HG03066 (cell line): ENCODE results near the gene ADAMTS2.

ENCODE experiments used
- ATAC-seq: cut with Tn5 transposase; IDR thresholded peaks from one replicate; pipeline ENCODE4 v1.9.1; 2021; ENCODE audit warnings: low read depth; ENCODE audit not compliant: unreplicated experiment

Gene ADAMTS2

GRCh38 chr5:179259731-179260323, 85.4 kb downstream of the ADAMTS2 start:
- no peak for ATAC-seq

GRCh38 chr5:179258922-179259730, 86.1 kb downstream of the ADAMTS2 start:
- ATAC-seq, result no peak

- ATAC-seq, result no peak
Measured at GRCh38 chr5:179258001-179258921, 87.0 kb downstream of the ADAMTS2 start.

DNA sequence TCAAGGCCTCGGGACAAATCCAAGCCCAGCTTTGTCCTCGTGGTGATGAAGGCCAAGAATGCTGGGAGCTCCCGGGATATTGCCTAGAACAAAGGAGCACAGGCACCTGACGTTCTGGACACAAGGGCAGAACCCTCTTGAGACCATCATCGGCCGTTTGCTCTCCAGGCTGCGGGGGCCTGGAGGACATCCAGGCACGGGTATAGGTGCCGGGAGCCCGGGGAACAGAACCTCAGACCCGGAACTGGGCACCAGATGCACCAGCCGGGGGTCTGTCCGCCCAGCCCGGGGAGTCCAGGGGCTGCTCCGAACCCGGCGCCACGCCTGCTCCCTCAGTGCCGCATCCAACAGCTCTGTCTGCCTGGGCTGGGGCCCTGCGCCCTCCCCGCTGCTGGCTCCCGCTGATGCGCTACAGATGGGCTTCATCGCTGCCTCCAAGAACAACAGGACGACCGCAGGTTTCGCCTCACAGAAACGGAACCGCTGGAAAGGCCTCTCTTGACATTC, 88.0 kb downstream of the ADAMTS2 start:
- ATAC-seq, result no peak

- ATAC-seq, result no peak
Measured at GRCh38 chr5:179256328-179257175, 88.7 kb downstream of the ADAMTS2 start.

DNA sequence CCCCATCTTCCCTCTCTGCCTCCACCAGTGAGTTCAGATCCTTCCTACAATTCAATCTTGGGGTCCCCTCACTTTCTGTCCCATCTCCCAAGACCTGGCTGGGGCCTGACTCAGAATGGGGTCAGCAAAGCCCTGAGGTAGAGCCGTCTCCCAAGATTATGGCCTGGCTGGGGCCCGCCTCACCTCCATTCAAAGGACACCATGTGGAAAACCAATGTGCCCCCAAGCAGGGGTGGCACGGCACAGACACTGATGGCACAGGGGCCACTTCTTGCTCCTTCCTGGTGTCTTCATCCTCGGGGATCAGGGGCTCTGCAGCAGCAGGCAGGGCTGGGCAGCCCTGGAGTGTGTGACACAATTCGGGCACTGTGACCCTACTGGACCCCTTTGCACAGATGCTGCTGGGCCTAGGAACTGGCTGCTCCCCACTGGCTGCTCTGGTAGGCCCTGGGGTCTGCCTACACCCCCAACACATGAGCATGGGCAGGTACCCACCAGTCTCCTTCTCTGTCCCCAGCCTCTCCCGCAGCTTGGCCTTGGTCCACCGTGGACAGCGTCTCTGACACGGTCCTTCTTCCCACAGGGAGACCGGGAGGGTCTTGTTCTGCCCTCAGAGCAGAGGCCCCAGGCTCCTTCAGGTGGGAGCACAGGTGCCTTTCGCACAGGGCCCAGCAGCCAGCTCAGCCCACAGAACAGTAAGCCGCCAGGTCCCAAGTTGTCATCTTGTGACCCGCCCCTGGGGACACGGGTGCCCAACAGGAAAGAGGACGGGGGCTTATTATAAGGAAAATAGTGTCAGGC, 89.5 kb downstream of the ADAMTS2 start:
- ATAC-seq, result no peak

GRCh38 chr5:179254638-179255271, 90.5 kb downstream of the ADAMTS2 start:
- ATAC-seq, result no peak

- no peak for ATAC-seq
Measured at GRCh38 chr5:179253730-179254129, 91.5 kb downstream of the ADAMTS2 start.

DNA sequence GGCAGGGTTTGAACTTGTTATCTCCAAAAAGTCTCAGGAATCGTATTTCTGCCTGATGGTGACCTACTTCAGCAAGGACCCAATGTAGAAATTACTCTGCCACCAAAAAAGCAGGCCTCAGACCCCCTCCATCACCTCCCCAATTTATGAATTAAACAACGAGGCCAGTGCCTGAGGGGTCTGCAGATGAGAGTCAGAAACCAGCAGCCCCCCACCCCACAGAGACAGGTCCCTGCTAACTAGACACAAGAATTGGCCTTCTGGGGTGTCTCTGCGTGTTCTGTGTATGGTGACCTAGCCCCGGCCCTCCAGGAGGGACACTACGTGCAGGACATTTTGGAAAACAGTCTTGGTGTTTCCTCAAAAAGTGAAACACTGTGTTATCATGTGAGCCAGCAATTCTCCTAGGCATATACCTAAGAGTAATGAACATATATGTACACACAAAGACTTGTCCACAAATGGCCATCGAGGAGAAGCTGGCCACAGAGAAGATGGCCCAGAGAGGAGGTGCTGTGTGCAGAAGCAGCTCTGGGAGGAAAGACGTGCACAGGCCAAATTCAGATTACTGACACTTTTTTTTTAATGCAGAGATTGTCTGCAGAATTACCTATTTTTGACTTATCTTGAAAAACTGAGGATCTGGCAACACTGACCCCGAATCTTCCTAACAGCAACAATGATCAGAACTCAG, 93.8 kb downstream of the ADAMTS2 start:
- ATAC-seq, result no peak

- no peak for ATAC-seq
Measured at GRCh38 chr5:179250561-179251225, 94.6 kb downstream of the ADAMTS2 start.

- no peak for ATAC-seq
Measured at GRCh38 chr5:179246227-179246626, 99.0 kb downstream of the ADAMTS2 start.

DNA sequence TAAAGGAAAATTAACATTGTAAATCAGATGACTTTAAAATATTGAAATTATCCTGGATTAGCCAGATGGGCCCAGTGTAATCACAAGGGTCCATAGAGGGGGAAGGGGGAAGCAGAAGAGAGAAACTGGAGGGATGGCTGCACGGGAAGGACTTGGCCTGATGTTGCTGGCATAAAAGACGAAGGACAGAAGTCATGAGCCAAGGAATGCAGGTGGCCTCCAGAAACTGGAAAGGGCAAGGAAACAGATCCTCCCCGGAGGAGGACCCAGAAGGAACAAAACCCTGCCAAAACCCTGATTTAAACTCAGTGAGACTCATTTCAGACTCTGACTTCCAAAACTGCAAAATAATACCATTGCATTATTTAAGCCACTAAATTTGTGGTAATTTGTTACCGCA, 100.2 kb downstream of the ADAMTS2 start:
- ATAC-seq, result no peak

DNA sequence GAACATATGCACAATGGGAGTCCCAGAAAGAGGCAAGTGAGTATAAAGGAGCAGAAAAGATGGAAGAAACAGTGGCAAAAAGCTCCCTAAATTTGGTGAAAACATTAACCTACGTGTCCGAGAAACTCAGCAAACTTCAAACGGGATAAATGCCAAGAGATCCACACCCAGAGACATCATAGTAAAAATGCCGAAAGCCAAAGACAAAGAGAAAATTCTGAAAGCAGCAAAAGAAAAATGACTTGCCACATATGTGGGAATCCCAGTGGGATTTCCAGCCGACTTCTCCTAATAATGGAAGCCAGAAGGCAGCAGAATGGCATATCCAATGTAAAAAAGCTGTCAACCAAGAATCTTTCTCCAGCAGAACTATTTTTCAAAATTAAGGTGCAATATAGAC, 101.2 kb downstream of the ADAMTS2 start:
- no peak for ATAC-seq

DNA sequence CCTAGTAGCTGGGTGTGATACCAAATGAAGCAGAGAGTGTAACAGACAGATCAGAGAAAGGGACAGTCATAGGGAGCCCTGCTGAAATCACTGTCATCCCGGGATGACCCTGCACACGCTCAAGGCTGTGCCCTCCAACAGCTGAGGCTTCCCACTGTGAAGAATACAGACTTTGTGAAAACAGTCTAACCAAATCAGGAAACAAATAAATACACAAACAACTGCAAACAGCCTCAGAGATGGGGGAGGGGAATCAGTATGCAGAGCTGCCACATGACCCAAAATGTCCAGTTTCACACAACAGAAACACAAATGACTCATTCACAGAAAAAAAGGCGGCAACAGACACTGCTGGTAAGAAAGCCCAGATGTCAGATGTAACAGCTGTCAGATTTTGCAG, 101.9 kb downstream of the ADAMTS2 start:
- no peak for ATAC-seq

DNA sequence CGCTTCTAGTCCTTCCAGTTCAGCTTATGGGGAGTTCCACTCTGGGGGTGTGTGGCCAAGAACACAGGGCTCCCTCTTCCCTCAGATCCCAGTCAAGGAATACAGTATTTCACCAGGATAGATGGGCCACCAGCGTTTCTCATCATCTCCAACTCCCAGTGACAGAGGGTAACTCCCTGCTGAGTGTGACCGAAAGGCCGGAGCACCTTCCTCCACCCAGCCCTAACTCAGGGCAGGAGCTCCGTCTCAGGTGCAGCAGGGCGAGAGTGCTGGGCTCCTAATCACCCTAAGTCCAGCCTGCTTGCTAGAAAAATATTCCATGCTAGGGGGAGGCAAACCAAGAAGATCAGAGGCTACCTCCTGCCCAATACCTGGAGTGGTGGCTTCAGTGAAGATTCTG, 102.6 kb downstream of the ADAMTS2 start:
- ATAC-seq, result no peak

DNA sequence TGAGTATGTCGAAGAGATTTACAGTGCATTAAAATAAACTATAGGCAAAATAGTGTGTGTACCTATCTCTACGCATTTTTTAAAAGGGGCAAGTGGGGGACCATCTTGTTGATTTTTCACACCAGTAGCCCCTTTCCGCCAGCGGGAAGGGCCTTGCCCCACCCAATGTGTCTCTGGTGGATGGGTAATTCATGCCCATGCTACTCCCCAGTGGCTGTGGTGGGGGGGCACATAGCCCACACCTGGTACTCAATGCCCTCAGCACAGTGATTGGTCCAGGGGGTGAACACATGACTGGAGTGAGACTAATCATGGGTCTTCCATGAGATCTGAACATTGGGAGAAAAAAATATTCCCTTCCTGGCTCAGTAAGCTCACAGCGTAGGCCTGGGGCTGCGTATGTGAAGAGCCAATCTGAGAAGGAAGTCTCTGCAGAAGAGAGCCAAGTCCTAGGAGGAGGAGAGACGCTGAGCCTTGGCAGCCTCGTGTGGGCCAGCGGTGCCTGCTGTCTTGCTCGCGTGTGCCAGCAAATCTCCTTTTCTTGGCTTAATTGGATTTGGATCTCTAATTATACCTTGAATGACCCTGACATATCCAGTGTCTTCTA, 103.4 kb downstream of the ADAMTS2 start:
- no peak for ATAC-seq

GRCh38 chr5:179241175-179241574, 104.1 kb downstream of the ADAMTS2 start:
- no peak for ATAC-seq
